Mucosa of stomach (tissue), 1 donor: Measurements from ENCODE around the gene GPR32.

Experiments
- H3K27me3 ChIP-seq: one replicate; pipeline ENCODE4 v1.7.0; 2013; ENCODE audit warnings: mild to moderate bottlenecking, low read length; ENCODE audit not compliant: control insufficient read depth, insufficient read depth
- H3K36me3 ChIP-seq: one replicate; pipeline ENCODE4 v1.7.0; 2013; ENCODE audit warnings: low read length; ENCODE audit not compliant: control insufficient read depth, insufficient read depth
- H3K4me1 ChIP-seq: one replicate; pipeline ENCODE4 v1.7.0; 2013; ENCODE audit warnings: mild to moderate bottlenecking, low read length; ENCODE audit not compliant: control insufficient read depth, insufficient read depth
- H3K4me3 ChIP-seq: one replicate; pipeline ENCODE4 v1.7.0; 2013; ENCODE audit warnings: low read length
- H3K9ac ChIP-seq: one replicate; pipeline ENCODE4 v1.7.0; 2013; ENCODE audit warnings: mild to moderate bottlenecking, low read length, moderate library complexity
- H3K9me3 ChIP-seq: one replicate; pipeline ENCODE4 v1.7.0; 2013; ENCODE audit warnings: mild to moderate bottlenecking, low read length, moderate library complexity; ENCODE audit not compliant: control insufficient read depth
- donor health status: Pancreatic carcinoma.

Gene GPR32

GRCh38 chr19:50818859-50819472, 48.7 kb downstream of the GPR32 start:
- Histone ChIP-seq H3K4me1 (peaks cover 46% of the 10 kb centered on the region), H3K9me3 (no peaks in the 10 kb centered on the region), H3K36me3 (no peaks in the 10 kb centered on the region), H3K9ac (no peak overlapping the region), H3K4me3 (no peak overlapping the region), H3K27me3 (peaks cover 44% of the 10 kb centered on the region)

- H3K4me1 ChIP-seq, result peaks cover 52% of the 10 kb centered on the region
- H3K4me3 ChIP-seq, result no peak overlapping the region
- H3K9ac ChIP-seq, result no peak overlapping the region
- no peaks in the 10 kb centered on the region for H3K36me3 ChIP-seq
- peaks cover 44% of the 10 kb centered on the region for H3K27me3 ChIP-seq
- H3K9me3 ChIP-seq, result no peaks in the 10 kb centered on the region
These were observed 49.4 kb downstream of the GPR32 start for GRCh38 chr19:50819636-50820035.

- Histone ChIP-seq H3K27me3 (peaks cover 44% of the 10 kb centered on the region), H3K36me3 (no peaks in the 10 kb centered on the region), H3K4me1 (peaks cover 52% of the 10 kb centered on the region), H3K4me3 (no peak overlapping the region), H3K9me3 (no peaks in the 10 kb centered on the region), H3K9ac (no peak overlapping the region)
These were observed 49.8 kb downstream of the GPR32 start for GRCh38 chr19:50820086-50820485.

- Histone ChIP-seq H3K9me3 (no peaks in the 10 kb centered on the region), H3K27me3 (peaks cover 44% of the 10 kb centered on the region), H3K36me3 (no peaks in the 10 kb centered on the region), H3K9ac (no peak overlapping the region), H3K4me1 (peaks cover 52% of the 10 kb centered on the region), H3K4me3 (no peak overlapping the region)
These were observed 50.4 kb downstream of the GPR32 start for GRCh38 chr19:50820549-50821247.

GRCh38 chr19:50821248-50821612, 51.0 kb downstream of the GPR32 start:
- Histone ChIP-seq H3K4me3 (no peak overlapping the region), H3K27me3 (peaks cover 44% of the 10 kb centered on the region), H3K9ac (no peak overlapping the region), H3K36me3 (no peaks in the 10 kb centered on the region), H3K4me1 (peaks cover 52% of the 10 kb centered on the region), H3K9me3 (no peaks in the 10 kb centered on the region)
